MM.1S (cell line): ENCODE measurements around the gene ODAD4.

ENCODE experiments used
- DNase-seq: peaks from one replicate; pipeline ENCODE4 v3.0.0-alpha.2; 2015
- H2AFZ ChIP-seq: fragments of 300-600 bp; sonication (generic); 2 replicates; pipeline ENCODE4 v1.6.0; 2016; ENCODE audit warnings: antibody characterized with exemption, low read length
- H3F3A ChIP-seq: fragments of 300-600 bp; sonication (generic); 2 replicates; pipeline ENCODE4 v1.6.1; 2016; ENCODE audit warnings: mild to moderate bottlenecking, antibody characterized with exemption, low read length, moderate library complexity, mixed read lengths; ENCODE audit not compliant: insufficient read depth
- H3K27ac ChIP-seq: fragments of 300-600 bp; sonication (generic); 2 replicates; pipeline ENCODE4 v1.5.1; 2016; ENCODE audit warnings: mild to moderate bottlenecking, low read length
- H3K27me3 ChIP-seq: fragments of 300-600 bp; sonication (generic); replicated peaks from 2 replicates; pipeline ENCODE4 v1.6.0; 2016; ENCODE audit warnings: low read length; ENCODE audit not compliant: insufficient read depth
- H3K36me3 ChIP-seq: fragments of 300-600 bp; sonication (generic); replicated peaks from 2 replicates; pipeline ENCODE4 v1.6.1; 2016; ENCODE audit warnings: mild to moderate bottlenecking, low read length, mixed read lengths; ENCODE audit not compliant: insufficient read depth
- H3K4me1 ChIP-seq: fragments of 300-600 bp; sonication (generic); 2 replicates; pipeline ENCODE4 v1.6.1; 2016; ENCODE audit warnings: low read length, mixed read lengths
- H3K4me2 ChIP-seq: fragments of 300-600 bp; sonication (generic); 2 replicates; pipeline ENCODE4 v1.6.0; 2016; ENCODE audit warnings: low read depth, low read length
- H3K4me3 ChIP-seq: fragments of 300-600 bp; sonication (generic); 2 replicates; pipeline ENCODE4 v1.5.1; 2016; ENCODE audit warnings: low read length, mixed read lengths
- H3K79me2 ChIP-seq: fragments of 300-600 bp; sonication (generic); 2 replicates; pipeline ENCODE4 v1.6.1; 2016; ENCODE audit warnings: mixed run types, low read length, mixed read lengths
- H3K9ac ChIP-seq: fragments of 300-600 bp; sonication (generic); 2 replicates; pipeline ENCODE4 v1.6.1; 2016; ENCODE audit warnings: low read length, mixed read lengths
- H3K9me2 ChIP-seq: fragments of 300-600 bp; sonication (generic); replicated peaks from 2 replicates; pipeline ENCODE4 v1.6.1; 2016; ENCODE audit warnings: mild to moderate bottlenecking, low read length, mixed read lengths; ENCODE audit not compliant: insufficient read depth
- H3K9me3 ChIP-seq: fragments of 300-600 bp; sonication (generic); replicated peaks from 2 replicates; pipeline ENCODE4 v1.6.1; 2016; ENCODE audit warnings: mild to moderate bottlenecking, low read length, mixed read lengths; ENCODE audit not compliant: insufficient read depth
- H4K20me1 ChIP-seq: fragments of 300-600 bp; sonication (generic); 2 replicates; pipeline ENCODE4 v1.6.1; 2016; ENCODE audit warnings: mild to moderate bottlenecking, low read length, moderate library complexity, mixed read lengths; ENCODE audit not compliant: insufficient read depth
- CTCF ChIP-seq: fragments of 300-600 bp; sonication (generic); IDR thresholded peaks from 2 replicates; pipeline ENCODE4 v1.5.1; 2016; ENCODE audit warnings: antibody characterized with exemption, low read length, mixed read lengths
- EZH2 ChIP-seq: fragments of 300-600 bp; sonication (generic); optimal IDR thresholded peaks from 2 replicates; pipeline ENCODE3; 2017; ENCODE audit warnings: low read depth, mild to moderate bottlenecking, antibody characterized with exemption, low read length, mixed read lengths
- EZH2phosphoT487 ChIP-seq: fragments of 300-600 bp; sonication (generic); IDR thresholded peaks from 2 replicates; pipeline ENCODE4 v1.6.1; 2018; ENCODE audit warnings: antibody characterized with exemption, low read length

The ODAD4 gene

GRCh38 chr17:41962768-41963434, 32.5 kb downstream of the ODAD4 start:
- Histone ChIP-seq H3F3A (peaks cover 16% of the 10 kb centered on the region), H3K9ac (no peak overlapping the region), H4K20me1 (no peaks in the 10 kb centered on the region), H3K9me3 (no peaks in the 10 kb centered on the region), H3K79me2 (peaks cover 12% of the 10 kb centered on the region), H3K36me3 (0 out of 2 replicates have a peak, but pooled peaks cover 2% of the 10 kb centered on the region), H3K4me2 (0 out of 2 replicates have a peak overlapping the region, but pooled peaks have one; percentile 5), H2AFZ (peak overlapping the region; percentile 40; the same call in 1 of the 2 replicates), H3K4me1 (peaks cover 17% of the 10 kb centered on the region), H3K9me2 (no peaks in the 10 kb centered on the region), H3K27ac (no peak overlapping the region), H3K27me3 (no peaks in the 10 kb centered on the region), H3K4me3 (no peak overlapping the region)
- DNase-seq, result peak; percentile 69
- TF ChIP-seq CTCF, result peak; percentile 92
- TF ChIP-seq EZH2phosphoT487, result no peak

GRCh38 chr17:41965694-41966462, 35.5 kb downstream of the ODAD4 start:
- peaks cover 42% of the 10 kb centered on the region for H3K79me2 ChIP-seq
- TF ChIP-seq CTCF (no peak), EZH2 (no peak), EZH2phosphoT487 (no peak)
- H3K4me2 ChIP-seq, result peak overlapping the region; percentile 89
- no peaks in the 10 kb centered on the region for H3K9me2 ChIP-seq
- H3K27ac ChIP-seq, result peak overlapping the region; percentile 59; the same call in 1 of the 2 replicates
- no peaks in the 10 kb centered on the region for H4K20me1 ChIP-seq
- no peaks in the 10 kb centered on the region for H3K27me3 ChIP-seq
- no peaks in the 10 kb centered on the region for H3K9me3 ChIP-seq
- peak overlapping the region; percentile 85; the same call in 1 of the 2 replicates for H3K9ac ChIP-seq
- peak overlapping the region; percentile 73 for H2AFZ ChIP-seq
- peak; percentile 90 for DNase-seq
- peaks cover 19% of the 10 kb centered on the region for H3K4me1 ChIP-seq
- peaks cover 16% of the 10 kb centered on the region for H3F3A ChIP-seq
- H3K4me3 ChIP-seq, result peak overlapping the region; percentile 82
- H3K36me3 ChIP-seq, result 0 out of 2 replicates have a peak, but pooled peaks cover 4% of the 10 kb centered on the region

GRCh38 chr17:41966463-41967140, 36.2 kb downstream of the ODAD4 start, which contains the start of gene CNP:
Gene CNP, plus strand, starts transcription at chr17:41966795. Its CDS starts 90 bp downstream, at chr17:41966885.
- Histone ChIP-seq H3K4me2 (peak within 1 kb of the TSS; percentile 90), H3K4me3 (peak within 1 kb of the TSS; percentile 82)
- TF ChIP-seq EZH2phosphoT487 (no peak), EZH2 (no peak), CTCF (no peak)

More at GRCh38 chr17:41966463-41967140, 36.2 kb downstream of the ODAD4 start, which contains the start of gene CNP:
- peak; percentile 94 for DNase-seq
- Histone ChIP-seq H2AFZ (peak within 1 kb of the TSS; percentile 84), H4K20me1 (no peaks in the 10 kb centered on the region), H3K4me1 (peaks cover 19% of the 10 kb centered on the region), H3K9me3 (no peaks in the 10 kb centered on the region), H3K27ac (peak within 1 kb of the TSS; percentile 65; the same call in 1 of the 2 replicates), H3K9ac (peak within 1 kb of the TSS; percentile 85), H3K27me3 (no peaks in the 10 kb centered on the region), H3K9me2 (no peaks in the 10 kb centered on the region), H3K79me2 (peaks cover 47% of the 10 kb centered on the region), H3K36me3 (0 out of 2 replicates have a peak, but pooled peaks cover 4% of the 10 kb centered on the region), H3F3A (peaks cover 16% of the 10 kb centered on the region)
